ENCODE measurements around the gene ZBTB48. TPM values are rescaled to one million over a fixed set of nuclear protein-coding genes. Genes with fewer than 3 reads are reported as not detected.

The ZBTB48 gene
- total RNA-seq = 11.5 and 14.4 TPM in 2 replicates

DNA sequence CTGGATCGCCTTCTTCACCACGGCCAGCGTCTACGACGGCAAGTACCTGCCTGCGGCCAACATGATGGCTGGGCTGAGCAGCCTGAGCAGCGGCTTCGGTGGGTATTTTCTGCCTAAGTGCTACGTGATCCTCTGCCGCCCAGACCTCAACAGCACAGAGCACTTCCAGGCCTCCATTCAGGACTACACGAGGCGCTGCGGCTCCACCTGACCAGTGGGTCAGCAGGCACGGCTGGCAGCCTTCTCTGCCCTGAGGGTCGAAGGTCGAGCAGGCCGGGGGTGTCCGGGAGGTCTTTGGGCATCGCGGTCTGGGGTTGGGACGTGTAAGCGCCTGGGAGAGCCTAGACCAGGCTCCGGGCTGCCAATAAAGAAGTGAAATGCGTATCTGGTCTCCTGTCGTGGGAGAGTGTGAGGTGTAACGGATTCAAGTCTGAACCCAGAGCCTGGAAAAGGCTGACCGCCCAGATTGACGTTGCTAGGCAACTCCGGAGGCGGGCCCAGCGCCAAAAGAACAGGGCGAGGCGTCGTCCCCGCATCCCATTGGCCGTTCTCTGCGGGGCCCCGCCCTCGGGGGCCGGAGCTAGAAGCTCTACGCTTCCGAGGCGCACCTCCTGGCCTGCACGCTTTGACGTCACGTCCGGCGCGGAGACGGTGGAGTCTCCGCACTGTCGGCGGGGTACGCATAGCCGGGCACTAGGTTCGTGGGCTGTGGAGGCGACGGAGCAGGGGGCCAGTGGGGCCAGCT, at the start of gene ZBTB48:
TSS of gene ZBTB48 (plus strand) at position 621 of the 745 bp plus-strand sequence. CDS start 616 bp downstream, outside the sequence.

DNA sequence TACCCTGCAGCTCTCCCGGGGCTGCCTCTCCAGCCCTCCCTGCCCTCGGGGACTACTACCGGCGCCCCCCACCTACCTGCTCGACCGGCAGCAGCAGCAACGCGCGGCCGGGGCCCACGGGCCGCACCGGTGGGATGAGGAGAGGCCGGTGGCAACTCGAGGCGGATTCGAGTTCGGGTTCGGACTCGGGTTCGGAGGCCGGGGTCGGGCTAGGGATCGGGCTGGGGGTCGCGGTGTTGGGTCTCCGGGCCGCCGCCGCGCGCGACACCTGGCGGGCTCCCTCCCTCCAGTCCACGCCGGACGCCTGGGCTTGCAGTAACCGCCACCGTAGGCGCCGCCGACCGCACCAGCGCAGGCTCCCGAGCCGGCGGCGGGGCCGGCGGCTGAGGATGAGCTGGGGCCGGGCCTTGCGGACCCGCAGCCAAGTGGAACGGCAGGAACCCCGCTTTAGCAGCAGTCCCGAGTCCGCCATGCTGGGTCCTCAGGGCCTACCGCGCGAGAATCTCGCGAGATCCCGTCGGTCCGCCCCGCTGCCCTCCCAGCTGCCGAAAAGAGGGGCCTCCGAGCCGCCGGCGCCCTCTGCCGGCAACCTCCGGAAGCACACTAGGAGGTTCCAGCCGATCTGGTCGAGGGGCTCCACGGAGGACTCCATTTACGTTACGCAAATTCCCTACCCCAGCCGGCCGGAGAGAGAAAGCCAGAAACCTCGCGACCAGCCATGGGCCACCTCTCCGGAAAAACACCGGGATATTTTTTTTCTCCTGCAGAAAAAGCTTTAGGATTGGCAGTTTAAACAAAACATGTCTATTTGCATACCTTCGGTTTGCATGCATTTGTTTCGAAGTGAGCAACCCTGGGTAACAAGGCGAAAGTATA, 25.5 kb upstream of the ZBTB48 start, which contains the start of gene NOL9:
TSS of gene NOL9 (minus strand) at position 483 of the 876 bp plus-strand sequence. CDS start at position 472, 11 bp downstream.

DNA sequence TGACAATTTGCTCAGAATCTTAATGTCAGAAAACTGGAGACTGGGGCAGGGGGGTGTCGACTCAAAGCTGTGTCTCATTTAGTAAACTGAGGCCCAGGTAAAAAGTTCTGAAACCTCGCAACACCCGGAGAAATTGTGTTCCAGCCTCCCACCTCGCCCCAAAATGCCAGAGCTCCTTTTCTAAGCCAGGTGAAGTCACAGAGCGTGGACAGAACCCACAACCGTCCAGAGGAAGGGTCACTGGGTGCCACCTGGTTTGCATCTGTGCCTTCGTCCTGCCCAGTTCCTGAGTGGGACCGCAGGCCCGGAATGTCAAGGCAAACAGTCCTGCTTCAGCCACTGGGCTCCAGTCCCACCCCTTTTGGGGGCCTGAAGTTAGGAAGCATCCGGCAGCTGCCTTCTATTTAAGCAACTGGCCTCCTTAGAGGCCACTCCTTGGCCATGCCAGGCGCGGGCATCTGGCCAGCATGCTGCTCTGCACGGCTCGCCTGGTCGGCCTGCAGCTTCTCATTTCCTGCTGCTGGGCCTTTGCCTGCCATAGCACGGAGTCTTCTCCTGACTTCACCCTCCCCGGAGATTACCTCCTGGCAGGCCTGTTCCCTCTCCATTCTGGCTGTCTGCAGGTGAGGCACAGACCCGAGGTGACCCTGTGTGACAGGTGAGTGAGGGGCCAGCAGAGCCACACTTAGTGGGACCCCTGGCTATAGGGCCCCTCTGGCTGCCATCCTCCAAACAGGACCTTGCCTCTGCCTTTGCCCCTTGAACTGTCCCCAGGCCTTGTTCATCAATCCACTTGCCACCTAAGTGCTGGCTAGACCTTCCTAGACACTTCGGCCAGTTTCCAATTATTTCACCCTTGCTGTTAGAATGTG, 24.7 kb upstream of the ZBTB48 start, which contains the start of gene TAS1R1:
TSS of gene TAS1R1 (plus strand) at position 401 of the 872 bp plus-strand sequence. CDS start at position 468, 67 bp downstream.

DNA sequence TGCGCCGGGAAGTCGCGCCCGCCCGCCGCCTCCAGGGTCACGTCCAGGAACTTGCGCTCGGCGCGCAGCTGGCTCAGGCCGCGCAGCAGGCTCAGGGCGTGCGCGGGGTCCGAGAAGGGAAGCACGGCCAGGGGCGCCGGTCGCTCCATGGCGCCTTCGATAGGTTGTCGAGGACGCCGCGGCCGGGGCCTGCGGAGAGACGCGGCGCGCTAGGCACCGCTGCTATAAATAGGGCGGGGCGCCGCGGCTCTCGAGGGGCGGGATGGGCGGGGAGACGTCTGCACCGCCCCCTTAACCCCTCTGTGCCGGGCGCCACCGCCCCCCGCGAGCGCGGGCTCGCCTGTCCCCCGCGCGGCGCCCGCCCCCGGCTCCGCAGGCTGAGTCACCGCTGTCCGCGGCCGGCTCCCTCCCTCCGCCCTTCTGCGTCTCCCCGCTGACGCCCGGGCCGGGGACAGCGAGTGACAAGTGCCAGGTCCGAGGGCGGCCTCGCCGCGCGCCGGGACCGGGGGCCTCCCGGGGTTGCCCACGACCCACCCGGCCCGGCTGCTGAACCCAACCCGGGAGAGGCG, 23.0 kb downstream of the ZBTB48 start, which contains the start of gene KLHL21:
TSS of gene KLHL21 (minus strand) at position 201 of the 569 bp plus-strand sequence. CDS start at position 149, 52 bp downstream.

DNA sequence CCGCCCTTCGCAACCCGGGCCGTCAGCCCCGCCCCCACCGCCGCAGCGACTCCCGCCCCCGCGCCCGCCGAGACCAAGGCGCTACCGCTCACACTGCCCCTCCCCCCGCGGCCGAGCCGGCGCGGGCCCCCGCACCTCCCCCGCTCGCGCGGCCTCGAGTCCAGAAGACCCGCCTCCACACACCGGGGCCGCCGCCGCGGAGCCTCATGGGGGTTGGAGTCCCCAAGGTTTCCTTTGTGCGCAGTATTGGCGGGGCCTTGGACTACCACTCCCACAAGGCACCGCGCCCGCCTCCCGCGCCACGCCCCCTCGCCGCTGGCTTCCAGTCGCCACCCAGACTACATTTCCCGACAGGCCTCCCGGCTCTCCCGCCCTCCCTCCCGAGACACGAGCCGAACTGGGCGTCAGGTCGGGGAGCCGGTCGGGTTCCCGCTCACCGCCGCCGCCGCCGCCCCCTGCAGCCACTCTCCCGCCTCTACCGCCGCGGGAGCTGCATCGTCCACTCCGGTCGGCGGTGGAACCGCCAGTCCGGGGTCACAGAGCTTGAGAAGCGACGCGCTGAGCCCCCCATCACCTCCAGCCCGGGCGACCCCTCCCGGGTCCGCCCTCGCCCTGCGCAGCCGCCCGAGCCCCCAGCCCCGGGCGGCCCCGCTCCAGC, 33.7 kb downstream of the ZBTB48 start, which contains the start of gene PHF13:
TSS of gene PHF13 (plus strand) at position 371 of the 658 bp plus-strand sequence. CDS start 336 bp downstream, outside the sequence.

DNA sequence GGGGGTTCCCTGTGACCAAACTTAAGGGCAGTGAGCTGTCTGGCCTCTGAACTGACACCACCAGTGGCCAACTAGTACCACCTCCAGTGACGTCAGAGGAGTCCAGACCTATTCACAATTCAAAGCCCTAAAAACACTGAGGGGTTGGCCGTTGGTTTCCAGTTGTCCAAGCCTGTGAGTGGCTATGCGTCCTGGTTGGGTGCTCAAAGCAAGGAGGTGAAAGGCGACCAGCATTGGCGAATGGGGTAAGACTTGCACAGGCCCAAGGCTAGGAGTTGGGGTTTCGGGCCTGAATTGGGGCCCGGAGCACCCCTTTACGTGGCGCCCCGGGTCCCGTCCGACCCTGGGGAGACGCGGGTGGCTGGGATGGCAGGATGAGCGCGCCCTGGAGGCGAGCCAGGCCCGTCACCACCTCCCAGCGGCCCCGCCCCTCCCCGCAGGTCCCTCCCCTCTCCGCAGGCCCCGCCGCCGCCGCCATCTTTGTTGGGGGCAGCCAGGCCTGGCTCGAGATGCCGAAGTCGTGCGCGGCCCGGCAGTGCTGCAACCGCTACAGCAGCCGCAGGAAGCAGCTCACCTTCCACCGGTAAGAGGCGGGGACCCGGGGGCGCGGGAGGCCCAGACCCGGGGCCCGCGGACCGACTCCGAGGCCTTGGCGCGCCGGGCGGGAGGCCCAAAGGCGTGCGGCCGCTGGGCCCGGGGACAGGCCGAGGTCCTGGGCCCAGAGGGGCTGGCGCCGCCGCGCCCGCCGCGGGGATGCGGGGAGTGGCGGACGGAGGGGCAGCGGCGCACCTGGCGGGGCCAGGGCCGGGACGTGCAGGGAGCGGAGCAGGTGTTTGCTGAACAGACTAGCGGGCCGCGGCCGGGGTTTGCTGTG, 45.2 kb downstream of the ZBTB48 start, which contains the start of gene THAP3:
TSS of gene THAP3 (plus strand) at position 159 of the 874 bp plus-strand sequence. CDS start at position 510, 351 bp downstream.

Small RNA genes within 50 kb of the gene (small RNA-seq; reads per million reads assigned to genes)
- not detected for gene RNU6-731P (ENCODE audit: low replicate concordance)

Other genes starting within 250 kb of the ZBTB48 start
- 56.1 and 57.3 TPM in 2 replicates for gene ACOT7, start 186.2 kb upstream of the ZBTB48 start, total RNA-seq
- gene HES2, start 160.1 kb upstream of the ZBTB48 start, total RNA-seq = 0.14 and 0.22 TPM in 2 replicates
- gene ESPN, start 155.2 kb upstream of the ZBTB48 start, total RNA-seq = under 0.01 TPM in 1 of 2 replicates, not detected in the other
- 1.4 and 1.5 TPM in 2 replicates for gene TNFRSF25, start 113.8 kb upstream of the ZBTB48 start, total RNA-seq
- 2.8 and 7.2 TPM in 2 replicates for gene PLEKHG5, start 88.3 kb upstream of the ZBTB48 start, total RNA-seq
- gene NOL9, start 25.5 kb upstream of the ZBTB48 start, total RNA-seq = 23.2 and 46.2 TPM in 2 replicates
- under 0.01 and 0.14 TPM in 2 replicates for gene TAS1R1, start 24.7 kb upstream of the ZBTB48 start, total RNA-seq
- 46.5 and 46.6 TPM in 2 replicates for gene KLHL21, start 22.9 kb downstream of the ZBTB48 start, total RNA-seq
- 12.0 and 12.5 TPM in 2 replicates for gene PHF13, start 33.7 kb downstream of the ZBTB48 start, total RNA-seq
- 11.5 and 16.4 TPM in 2 replicates for gene THAP3, start 44.9 kb downstream of the ZBTB48 start, total RNA-seq
- 40.7 and 43.8 TPM in 2 replicates for gene DNAJC11, start 121.8 kb downstream of the ZBTB48 start, total RNA-seq
- gene CAMTA1, start 205.5 kb downstream of the ZBTB48 start, total RNA-seq = 38.5 and 49.7 TPM in 2 replicates

All from placental pericyte (primary cell).